HK-2 (cell line): ENCODE measurements around the gene FAM20C.

ENCODE experiments used
- DNase-seq: peaks from one replicate; pipeline ENCODE4 v3.0.0-alpha.2; 2018; ENCODE audit not compliant: unreplicated experiment

Gene FAM20C

DNA sequence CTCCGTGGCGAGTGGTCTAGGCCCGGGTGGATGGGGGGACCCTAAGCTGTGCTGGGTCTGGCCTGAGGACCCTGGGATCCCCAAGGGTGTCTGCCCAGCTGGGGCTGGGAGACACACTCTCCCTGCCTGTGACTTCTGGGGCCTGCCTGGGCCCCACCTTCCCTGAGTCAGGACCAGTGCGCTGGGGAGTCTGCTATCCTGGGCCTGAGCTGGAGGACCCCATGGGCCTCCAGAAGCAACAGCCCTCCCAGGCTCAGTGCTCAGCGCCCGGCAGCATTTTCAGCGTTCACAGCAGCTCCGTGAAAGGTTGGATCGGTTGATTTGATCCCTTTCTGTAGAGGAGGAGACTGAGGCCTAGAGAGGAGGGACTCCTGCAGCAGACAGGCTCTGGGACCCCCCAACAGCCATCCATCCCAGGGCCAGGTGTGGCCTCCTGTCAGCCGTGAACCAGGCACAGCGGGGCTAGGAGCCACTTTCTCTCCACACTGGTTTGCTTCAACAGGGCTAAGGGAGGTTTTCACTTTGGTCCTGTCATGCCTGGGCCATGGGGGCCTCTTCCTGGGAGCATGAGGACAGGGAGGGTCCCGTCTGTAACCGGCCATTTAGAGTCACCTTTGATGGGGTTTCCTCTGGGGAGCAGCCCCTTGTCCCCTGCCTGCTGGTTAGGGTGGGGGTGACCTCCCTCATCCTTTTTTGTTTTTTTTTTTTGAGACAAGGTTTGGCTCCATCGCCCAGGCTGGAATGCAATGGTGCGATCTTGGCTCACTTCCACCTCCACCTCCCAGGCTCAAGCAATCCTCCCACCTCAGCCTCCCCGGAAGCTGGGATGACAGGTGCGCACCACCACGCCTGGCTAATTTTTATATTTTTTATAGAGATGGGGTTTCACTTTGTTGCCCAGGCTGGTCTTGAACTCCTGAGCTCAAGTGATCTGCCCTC lies 110.0 kb downstream of the FAM20C start:
- no peak for DNase-seq

DNA sequence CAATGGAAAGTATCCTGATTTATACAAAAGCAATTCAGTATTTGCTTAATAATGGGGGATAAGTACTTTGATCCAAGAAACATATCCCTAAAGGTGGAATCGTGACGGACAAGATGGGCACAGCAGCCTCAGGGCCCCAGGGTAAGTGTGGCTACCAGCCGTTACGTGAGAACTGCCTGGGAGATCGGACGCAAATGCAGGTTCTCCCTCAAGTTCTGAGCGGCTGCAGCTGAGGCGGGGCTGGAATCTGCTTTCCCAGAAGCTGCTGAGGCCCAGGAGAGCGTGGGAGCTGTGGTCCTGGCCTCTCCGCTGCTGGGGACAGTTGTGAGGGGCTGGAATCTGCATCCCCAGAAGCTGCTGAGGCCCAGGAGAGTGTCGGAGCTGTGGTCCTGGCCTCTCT lies 111.1 kb downstream of the FAM20C start:
- no peak for DNase-seq

DNA sequence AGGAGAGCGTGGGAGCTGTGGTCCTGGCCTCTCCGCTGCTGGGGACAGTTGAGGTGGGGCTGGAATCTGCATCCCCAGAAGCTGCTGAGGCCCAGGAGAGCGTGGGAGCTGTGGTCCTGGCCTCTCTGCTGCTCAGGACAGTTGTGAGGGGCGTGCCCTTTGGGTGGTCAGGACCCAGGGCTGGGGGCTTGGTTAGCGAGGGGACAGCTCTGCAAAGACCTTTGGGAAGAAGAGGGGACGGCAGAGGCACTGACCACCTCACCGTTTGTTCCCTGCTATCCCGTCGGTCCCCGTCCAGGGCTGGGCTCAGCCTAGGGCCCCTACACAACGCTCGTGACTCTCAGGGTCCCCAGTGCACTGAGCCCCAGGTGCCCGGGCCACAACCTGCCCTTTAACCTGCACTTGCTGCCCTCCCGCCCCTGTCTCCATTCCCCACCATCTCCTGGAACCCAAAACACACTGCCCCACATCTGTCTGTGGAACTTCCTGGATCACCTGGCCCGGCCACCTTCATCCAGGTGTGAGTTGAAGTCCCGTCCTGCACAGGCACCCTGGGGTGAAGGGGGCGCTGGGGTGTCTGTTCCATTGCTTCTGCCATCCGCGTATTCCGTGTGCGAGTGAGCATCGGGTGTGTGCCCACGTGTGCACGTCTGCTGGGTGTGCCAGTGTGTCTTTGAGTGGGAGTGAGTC lies 111.7 kb downstream of the FAM20C start:
- no peak for DNase-seq

DNA sequence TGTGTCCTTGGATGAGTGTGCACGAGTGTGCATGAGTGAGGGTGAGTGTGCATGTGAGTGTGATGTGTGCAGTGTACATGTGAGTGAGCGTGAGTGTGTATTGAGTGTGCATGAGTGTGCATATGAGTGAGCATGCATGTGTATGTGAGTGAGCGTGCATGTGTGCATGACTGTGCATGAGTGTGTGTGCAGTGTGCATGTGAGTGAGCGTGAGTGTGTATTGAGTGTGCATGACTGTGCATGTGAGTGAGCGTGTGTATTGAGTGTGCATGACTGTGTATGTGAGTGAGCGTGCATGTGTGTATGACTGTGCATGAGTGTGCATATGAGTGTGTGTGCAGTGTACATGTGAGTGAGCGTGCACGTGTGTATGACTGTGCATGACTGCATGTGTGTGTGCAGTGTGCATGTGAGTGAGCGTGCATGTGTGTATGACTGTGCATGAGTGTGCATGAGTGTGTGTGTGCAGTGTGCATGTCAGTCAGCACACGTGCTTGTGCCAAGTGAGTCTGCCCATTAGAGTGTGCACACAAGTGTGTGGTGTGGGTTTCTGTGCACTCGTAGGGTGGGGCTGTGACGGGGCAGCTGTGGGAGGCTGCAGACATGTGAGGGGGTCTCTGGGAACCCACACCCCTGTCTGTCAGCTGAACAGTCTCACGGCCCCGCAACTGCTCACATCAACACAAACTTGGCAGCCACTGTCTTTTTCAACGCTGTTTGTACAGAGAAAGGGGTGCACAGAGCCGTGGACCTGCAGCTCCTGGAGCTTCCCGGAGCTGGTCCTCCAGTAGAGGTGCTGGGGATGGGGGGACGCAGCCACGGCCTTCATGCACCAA lies 112.4 kb downstream of the FAM20C start:
- DNase-seq = no peak

DNA sequence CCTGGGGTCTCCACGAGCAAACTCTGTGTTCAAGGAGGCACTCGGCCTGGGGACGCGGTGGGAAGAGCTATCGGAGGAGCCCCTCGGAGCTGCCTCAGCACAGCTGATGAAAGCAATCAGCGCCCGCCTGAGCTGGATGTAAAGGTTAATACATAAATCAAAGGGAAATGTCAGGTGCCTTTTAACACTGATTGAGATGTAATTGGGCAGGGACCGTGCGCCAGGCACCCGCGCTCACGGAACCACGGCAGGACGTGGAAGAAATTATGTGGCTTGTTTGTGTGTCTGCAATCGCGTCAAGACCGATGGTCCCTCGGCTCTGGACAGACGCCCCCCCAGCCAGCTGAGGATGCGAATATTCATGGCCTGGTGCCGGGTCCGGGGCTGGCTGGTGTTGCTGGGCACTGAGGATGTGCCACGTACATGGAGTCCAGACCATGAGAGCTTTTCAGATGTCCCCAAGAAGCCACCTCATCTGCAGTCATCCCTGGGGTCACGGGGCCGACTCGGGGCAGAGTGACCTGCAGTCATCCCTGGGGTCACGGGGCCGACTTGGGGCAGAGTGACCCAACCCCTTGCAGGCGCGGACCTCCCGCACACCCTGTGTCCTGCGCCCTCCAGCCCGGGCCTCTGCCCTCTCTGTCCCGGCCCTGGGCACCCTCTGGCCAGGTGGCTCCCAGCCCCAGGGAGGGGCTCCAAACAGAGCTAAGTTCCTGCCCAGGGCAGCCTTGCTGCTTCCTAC lies 113.2 kb downstream of the FAM20C start:
- DNase-seq = no peak

DNA sequence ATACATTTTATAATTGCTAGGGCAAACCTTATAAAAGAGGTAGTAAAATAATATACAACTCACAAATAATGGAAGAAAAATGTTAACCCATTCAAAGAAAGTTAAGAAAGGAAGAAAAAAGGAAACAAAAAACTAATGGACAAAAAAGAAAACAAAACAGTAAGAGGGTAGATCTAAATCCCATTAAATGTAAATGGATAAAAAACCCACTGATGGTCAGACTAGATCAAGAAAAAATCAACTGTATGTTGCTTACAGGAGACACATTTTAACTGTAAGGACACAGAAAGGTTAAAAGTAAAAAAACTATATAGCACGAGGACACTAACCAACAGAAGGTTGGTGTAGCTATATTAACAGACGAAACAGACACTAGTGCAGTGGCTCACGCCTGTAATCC lies 115.6 kb downstream of the FAM20C start:
- DNase-seq = no peak

DNA sequence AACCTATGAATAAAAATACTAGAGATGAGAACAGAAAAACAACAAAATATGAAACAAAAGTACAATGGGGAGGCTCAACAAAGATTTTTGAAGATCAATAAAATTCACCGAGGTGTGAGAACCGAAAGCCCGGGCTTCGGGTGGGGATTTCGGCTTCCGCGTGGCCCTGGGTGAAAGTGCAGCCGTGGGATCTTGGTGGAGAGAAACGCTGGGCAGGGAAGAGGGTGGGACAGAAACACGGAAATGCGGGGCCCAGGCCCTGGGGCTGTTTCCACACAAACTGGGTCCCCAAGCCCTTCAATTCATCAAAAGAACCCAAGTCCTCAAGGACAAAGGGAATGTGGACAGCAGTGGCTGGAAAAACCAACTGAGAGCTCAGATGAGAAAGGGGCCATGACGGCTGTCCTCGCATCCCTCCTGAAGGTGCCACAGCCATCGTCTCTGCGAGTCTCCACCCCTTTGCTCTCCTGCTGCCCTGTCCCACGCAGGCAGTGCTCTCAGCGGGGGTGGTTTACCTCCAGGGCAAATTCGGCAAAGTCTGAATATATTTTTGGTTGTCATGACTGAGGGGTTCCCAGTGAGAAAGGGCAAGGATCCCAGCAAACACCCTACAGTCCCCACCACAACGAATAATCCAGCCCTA lies 117.3 kb downstream of the FAM20C start:
- no peak for DNase-seq
